CD4-positive, alpha-beta T cell treated with Interleukin-10 for 1 hour (primary cell): ENCODE data around the gene BEGAIN.

Experiments
- DNase-seq: peaks from one replicate; pipeline ENCODE4 v3.0.0-alpha.2; 2020

The BEGAIN gene

DNA sequence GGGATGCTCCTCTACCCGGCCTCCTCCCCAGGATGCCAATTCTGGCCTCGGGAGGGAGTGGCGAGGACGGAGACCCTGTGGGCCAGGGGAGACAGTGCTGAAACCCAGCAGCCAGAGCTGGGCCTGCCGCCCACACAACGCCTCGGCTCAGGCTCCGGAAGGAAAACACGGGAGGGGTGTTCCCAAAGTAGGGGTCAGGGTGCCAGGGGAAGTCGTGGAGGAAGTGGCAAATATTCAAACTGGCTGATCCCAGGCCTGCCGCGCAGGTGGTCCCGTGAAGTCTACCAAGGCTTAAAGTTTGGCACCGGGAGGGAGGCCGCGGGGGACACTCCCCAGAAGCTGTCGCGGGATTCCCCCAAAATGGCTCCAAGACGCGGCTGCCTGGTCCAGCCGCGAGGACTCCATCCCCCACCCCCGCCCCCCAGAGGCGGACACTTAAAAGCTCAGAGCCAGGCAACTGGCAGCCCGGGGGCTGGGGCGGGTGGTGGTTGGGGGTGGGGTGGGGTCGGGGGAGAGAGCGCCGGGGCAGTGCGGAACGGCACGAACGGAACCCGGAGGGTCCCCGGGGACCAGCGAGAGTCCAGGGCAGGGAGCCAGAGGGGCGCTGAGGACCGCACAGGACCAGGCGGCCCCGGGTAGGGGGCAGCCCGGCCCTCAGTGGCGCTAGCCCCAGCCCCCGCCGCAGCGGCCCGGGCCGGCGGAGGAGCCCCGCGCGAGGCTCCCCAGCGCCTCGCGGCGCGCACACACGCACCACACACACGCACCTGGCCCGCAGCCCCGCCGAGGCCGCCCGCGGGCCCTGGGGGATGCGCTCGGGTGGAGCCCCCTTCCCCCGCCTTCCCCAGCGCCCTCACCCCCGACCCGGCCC lies 20.0 kb downstream of the BEGAIN start:
- DNase-seq, result no peak

DNA sequence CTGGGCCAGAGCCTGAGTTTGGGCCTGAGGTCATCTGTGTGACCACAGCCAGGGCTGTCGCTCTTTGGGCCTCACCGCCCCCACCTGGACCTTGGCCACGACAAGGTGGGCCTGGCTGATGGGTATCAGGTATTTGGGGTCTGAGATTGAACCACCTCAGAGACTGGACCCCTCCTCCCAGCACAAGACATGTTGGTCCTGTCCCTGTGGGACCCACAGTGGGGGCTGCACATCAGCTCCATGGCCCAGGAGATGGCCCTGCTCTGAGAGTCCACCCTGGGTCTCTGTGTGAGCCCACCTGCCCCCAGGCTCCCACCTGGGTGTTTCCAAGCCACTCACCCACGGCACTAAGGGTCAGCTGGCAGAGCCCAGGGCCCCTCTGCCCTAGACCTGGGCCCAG lies 20.6 kb downstream of the BEGAIN start:
- DNase-seq, result no peak

DNA sequence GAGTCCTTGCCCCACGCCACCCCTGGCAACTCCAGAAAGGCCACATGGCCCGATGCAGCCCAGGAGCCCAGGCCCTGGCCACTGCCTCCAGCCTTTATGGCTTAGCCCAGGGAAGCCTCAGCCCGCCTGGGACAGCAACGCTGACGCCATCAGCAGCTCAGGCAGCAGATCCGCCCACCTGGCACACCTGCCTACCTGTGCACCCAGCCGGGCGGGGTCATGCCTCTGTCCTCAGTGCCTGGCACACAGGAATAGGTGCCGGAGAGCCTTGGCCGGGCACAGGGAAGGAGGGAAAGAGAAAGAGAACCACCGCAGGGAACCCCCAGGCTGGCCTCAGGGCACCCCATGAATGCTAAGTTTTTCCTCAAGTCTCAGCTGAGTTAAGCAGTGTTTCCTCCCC lies 21.1 kb downstream of the BEGAIN start:
- no peak for DNase-seq

DNA sequence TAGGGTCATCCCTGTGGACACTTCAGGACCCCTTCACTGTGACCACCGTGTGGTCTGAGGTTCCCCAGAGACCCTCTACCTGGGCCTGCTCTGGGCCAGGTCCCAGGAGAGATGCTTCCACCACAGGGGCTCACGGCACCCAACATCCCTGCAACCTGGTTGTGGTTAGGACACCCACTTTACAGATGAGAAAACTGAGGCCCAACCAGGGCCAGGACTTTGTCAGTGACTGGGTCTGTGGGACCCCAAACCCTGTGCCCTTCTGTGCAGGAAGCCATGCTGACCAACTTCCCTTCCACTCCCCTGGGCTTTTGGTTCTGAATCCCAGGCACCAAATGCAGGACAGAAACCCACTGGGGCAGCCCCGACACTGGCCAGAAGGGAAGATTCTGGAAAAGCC lies 21.6 kb downstream of the BEGAIN start:
- no peak for DNase-seq

DNA sequence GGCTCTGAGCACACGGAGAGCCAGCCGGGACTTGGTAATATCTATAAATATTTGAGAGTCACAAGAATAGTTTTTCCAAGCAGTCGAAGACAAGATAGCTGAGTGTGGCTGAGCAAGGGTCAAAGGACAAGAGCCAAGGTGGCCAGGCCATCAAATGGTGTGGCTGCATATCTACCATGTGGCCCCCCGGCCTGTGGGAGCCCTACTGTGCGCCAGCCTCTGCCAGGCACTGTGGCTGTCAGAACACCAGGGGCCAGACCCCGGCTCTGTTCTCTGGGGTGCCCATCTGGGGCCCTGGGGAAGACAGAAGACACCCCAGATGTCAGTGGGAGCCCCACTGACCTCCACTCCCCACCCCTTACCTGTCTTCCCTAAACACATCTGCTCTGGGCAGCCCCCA lies 22.7 kb downstream of the BEGAIN start:
- no peak for DNase-seq

DNA sequence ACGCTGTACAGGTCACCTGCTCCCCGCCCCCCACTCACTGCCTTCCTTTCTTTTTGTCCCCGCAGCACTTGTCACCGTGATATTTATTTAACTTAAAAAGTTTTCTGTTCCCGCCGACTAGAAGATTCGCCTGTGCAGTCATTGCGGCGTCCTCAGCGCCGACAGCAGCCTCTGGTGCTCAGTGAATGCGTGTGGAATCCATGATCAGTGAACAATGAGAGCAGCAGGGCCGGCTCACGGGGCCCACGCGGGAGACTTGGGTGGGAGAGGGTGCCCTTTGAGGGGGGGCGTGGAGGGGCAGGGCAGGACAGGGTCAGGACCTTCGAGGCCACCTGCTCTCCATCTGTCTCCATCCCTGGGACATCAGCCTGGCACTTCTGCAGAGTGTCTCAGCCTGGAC lies 24.5 kb downstream of the BEGAIN start:
- no peak for DNase-seq

DNA sequence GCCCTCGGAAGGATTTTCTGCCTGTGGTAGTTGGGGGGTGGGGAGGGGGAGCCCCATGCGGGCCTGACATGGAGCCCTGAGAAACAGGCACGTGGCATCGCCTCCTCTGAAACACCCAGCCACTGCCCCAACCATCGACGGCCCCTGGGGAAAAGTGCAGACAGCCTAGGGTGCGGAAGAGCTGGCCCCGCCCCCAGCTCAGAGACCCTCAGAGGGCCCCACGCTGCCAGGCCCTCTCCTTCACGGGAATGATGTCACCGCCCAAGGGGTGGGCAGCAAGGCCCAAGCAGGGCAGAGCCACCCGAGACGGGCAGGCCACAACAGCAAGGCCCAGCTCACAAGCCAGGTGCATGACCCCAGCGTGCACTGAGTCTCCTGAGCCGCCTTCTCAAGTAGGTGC lies 26.2 kb downstream of the BEGAIN start:
- DNase-seq, result no peak

DNA sequence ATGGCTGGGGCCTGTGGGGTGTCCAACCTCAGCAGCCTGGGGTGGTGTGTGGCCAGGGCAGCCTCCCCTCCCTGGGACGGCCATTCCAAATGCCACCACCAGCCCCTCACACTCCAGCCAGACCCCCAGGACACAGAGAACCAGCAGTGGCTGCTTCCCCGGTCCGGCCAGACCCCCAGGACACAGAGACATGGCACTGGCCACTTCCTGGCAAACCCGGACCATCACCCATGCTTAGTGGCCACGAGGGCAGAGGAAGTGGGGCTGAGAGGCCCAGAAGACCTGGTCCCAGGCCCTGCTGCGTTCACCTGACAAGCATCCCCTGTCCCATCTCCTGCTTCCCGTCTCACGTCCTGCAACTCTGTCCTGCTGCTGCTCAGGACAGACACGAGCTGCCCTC lies 26.7 kb downstream of the BEGAIN start:
- DNase-seq, result no peak

DNA sequence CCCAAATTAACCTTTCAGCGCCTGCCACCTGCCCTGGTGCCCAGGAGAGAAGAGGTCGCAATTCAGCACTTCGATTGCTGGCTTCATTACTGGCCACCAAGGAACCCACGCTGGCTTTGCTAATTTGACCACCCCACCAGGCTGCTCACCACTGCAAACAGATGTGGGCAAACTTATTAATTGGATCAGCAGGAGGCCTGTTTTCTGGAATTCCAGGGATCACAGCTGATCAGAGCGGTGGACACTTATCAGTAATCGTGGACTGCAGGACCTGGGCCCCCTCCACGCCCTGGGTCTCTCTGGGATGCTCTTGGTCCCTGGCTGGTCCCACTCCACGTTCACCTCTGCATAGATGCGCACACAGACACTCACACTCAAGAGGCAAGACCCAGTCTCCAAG lies 27.8 kb downstream of the BEGAIN start:
- no peak for DNase-seq

DNA sequence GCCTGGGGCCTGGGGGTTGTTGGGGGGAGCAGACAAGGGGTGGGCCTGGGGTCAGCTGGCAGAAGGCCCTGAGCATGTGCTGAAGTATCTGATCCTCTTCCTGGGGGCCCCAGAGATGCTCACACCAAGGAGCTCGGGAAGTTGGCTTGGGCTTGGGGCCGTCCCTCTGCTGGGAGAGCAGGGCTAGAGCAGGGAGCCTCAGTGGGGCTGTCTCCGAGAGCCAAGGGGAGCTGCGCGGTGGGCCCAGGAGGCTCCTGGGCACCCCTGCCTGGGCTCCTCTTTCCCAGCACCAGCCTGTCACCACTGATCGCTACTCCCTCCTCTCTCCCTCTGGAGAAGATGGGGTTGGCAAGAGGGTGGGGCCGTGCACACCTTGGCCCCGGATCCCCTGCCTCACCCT lies 28.3 kb downstream of the BEGAIN start:
- no peak for DNase-seq

DNA sequence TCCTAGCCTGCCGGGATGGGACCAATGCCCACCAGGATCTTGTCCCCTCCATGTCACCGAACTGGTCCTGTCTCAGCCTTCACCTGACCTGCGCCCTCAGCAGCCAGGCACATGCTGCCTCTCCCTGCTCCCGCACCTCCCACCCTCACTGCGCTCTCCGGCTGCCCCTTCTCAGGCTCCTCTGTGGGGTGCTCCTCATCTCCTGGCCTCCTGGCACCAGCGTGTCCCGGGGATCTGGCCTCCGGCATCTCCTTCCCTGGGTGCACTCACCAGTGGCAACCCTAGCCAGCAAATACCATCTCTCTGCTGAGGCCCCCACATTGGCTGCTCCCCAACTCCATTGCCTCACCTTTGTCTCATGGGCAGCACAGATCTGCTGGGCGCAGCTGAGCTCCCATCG lies 29.0 kb downstream of the BEGAIN start:
- no peak for DNase-seq

DNA sequence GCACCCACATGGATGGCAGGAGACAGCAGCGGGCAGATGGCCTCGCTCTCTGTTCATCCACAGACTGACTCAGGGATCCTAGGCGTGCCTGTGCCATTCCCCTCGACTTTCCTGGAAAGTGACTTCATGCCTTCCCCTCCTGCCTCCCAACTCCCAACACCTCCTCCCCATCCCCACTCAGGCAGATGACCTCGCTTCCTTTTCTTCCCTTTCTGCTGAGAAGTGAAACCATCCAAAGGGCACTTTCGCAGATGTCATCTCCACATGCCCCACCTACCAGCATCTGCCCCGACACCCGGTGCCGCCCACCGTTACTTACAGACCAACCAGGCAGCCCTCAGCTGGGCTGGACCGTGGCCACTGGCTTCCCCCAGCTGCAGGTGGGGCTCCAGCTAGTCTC lies 29.6 kb downstream of the BEGAIN start:
- DNase-seq, result no peak

DNA sequence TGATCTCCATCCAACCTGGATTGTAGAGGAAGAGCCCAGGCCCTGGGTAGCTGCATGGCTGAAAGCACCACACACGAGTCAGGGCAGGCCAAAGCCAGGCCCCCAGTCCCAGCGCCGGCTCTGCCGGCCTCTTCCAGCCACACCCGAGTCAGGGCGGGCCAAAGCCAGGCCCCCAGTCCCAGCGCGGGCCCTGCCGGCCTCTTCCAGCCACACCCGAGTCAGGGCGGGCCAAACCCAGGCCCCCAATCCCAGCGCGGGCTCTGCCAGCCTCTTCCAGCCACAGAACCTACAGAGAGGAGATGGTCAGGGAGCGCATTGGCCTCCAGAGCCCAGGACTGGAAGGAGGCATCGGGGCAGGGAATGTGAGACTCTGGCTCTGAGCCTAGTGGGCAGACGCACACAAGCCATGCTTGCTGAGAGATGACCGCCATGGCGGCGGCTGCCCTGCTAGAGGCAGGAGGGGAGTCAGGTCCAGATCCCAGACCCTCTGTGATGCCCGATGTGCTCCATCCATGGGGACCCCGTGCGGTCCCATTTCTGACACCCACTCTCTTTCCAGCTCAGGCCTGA lies 30.2 kb downstream of the BEGAIN start:
- no peak for DNase-seq

DNA sequence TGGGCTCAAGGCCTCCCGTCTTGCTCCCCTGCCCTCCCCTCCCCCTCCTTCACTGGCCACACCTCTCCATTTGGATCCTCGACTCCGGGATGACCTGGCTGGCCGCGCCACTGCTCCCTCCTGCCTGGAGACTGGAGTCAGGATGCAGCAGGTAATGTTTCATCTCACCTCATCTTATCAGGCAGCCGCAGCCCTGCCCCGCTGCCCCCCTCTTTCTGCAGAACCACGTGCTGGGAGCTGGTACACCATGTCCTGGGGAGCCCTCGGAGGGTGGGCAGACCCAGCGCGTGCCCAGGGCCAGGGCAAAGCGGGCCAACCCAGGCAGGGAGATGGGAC lies 31.1 kb downstream of the BEGAIN start:
- no peak for DNase-seq

DNA sequence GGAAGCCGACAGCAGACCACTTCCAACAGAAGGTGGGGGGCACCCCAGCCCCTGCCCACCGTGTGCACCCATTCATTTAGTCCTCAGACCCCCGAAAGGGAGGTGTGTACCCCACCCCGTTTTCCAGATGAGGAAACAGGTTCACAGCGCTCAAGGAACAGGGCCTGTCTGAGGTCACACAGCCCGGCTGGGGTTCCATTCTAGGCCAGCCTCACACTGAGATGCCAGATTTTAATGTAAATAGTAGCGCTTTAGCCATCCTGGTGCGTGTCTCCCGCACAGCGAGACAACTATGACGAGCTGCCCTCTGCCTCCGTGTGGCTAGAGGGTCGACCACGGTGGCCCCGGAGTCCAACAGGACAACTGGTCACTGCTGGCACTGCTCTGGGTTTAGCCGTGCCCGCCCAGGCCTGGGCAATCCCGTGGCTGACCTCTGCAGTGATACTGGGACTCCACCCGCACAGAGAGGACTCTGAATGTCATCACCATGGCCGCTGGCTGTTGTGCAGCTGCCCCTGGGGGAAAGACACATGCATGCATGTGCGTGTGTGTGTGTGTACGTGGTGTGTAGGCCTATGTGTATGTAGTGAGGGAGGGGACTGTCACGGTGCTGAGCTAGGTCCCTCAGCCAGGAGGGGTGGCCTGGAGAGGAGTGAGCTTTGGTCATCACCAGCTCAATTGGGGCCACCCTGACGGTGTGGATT lies 31.6 kb downstream of the BEGAIN start:
- no peak for DNase-seq

DNA sequence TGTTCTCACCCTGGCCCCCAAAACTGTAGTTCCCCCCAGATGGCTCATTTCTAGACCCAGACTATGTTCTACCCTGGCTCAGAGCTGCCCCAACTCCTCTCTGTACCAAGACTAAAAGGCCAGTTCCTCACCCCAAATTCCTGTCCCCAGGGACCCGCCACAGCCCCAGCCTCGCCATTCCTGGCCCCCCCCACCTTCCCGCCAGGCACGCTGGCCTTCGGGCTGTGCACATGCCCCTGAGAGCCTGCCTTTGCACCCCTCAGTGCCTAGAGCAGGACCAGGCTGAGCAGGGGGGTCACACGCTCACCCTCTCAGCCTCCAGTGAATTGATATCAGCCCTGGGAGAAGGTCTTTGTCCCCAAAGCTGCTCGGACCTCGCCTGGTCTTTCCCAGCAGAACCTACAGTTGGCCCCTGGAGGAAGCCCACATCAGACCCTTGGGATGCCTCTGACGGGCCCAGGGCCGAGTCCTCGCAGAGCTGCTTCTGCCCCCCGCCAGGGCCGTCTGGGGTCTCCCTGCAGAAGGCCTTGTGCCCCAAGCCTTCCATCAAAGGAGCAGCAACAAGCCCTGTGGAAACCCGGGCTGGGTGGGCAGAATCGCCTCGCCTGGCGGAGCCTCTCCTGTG lies 32.4 kb downstream of the BEGAIN start:
- DNase-seq, result no peak

DNA sequence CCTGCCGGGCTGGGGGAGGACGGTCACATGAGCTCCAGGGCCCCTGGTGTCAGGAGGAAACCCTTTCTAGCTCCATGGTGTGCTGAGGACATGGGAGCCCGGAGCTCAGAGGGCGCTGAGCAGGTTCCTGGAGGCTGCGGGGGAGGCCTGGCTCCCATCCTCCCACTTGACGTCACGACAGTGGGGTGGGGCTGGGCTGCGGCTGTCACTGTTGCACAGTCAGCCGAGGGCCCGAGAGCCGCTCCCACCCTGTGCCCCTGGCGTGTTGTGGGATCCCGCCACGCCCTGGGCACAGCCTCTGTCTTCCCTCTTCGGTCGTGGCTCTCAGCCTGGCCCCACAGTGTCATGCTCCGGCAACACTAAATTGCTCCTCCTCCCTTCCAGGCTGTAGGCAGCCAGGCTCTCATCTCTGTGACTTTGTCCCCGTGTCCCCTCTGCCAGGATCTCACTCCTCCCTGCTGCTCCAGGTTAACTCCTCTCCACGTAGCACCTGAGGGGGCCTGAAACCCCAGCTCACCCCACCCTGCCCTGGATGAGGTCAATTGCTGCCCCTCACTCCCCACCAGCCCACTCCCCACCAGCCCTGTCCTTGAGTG lies 33.0 kb downstream of the BEGAIN start:
- DNase-seq, result no peak

DNA sequence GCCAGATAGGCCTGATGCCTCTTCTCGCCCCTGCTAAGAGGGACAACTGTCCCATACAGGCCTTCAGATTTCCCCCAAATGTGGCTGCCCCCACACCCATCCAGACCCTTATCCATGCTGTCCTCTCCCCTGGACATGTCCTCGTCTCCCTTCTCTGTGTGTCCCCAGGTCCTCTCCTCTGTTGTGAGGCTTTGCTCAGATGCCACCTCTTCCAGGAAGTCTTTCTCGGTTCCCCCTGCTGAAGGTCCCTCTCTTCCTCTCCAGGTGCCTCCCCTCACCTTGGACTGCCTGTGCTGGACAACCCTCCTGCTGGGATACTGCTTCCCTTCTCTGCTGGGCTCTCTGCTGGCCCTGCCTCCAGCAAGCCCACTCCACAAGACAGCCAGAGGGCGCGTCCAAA lies 33.7 kb downstream of the BEGAIN start:
- no peak for DNase-seq

DNA sequence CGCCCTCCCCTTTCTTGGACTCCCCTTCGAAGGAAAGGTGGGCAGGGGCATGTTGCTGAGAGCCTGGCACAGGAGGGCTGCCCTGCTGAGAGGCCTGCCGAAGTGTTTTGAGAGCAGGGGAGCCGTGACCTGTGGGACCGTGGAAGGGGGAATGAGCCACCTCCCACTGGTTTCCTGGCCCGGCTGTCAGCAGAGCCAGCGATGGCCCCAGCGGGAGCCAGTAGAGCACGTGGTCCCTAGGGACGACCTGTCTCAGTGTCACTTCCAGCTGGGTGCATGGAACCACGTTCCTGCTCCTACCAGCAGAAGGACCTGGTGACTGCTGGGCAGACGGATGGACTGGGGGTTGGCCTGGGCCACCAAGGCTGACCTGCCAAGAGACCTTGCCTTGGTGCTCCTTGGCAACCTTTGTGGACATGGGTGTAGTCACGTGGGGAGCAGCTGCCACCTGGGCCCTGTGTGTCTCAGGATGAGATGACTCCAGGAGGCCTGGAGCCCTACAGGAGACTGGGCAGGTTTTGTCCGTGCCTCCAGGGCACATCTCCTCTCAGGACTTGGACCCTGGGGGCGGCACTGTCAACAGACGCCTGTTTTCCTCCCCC lies 34.6 kb downstream of the BEGAIN start:
- no peak for DNase-seq

DNA sequence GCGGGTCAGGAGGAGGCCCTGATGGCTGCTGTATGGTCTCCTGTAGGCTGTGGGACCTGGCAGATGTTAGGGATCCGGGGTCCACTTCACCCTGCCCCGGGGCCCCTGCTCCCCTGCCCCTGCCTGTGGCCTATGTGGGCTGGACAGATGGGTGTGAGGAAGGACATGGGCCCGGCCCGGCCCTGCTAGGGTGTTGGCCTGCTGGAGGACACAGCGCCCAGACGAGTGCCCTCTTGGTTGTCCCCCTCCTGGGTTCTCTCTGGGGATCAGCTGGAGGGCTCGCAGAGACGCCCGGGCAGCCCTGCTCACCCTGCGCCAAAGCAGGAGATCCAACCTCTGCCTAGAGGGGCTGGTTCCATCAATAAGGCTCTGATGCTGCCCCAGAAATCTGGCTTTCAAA lies 36.2 kb downstream of the BEGAIN start:
- no peak for DNase-seq

DNA sequence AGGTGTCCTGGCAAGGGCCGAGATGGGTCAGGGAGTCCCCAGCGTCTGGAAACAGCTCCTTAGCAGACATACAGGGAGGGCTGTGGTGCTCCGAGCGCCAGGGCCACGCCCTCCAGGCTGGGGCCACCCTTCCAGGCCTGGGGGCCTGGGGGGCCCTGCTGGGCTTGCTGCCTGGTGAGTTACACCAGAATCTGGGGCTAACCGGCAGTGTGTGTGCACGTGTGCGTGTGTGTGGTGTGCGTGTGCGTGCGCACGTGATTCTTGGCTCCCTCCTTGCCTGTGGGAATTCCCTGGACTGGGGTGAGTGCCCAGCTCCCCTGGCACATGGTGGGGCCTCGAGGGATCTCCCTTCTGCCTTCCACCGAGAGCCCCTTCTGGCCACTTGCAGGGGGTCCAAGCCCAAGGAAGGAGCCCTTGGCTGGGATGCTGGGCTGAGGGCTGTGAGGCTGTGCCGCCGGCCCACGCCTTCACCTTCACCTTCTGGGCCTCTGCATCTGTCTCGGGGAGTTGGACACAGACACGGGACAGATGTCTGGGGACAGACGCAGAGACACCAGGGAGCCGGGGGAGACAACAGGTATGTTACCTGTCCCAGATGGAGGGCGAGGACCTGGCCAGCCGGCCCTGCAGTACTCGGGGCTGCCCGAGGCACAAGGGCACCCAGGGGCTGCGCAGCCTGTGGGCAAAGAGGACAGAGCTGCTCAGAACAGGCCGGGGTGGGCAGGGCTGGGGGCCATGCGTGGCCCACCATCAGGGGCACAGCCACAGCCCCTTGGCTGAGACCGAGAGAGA lies 37.2 kb downstream of the BEGAIN start:
- no peak for DNase-seq

DNA sequence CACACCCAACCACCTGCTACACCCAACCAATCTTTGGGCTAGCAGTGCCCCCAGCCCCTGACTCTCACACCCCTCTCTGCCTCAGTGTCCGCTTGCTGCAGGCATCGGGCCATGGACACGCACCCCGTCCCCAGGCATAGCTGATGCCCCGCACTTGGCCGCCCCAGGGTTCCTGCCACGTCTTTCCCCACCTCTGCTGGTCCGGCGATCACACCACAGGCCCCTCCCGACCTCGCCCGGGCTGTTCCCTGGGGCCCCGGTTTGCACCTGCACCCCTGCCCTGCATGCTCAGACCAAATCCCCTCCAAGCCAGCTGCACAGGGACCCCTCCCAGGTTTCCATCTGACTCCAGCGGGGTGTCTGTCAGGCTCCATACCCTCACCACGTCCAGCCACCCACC lies 38.3 kb downstream of the BEGAIN start:
- DNase-seq, result no peak
